GM19438 (cell line): ENCODE results near the gene PAFAH2.

Experiments used
- ATAC-seq: cut with Tn5 transposase; IDR thresholded peaks from one replicate; pipeline ENCODE4 v1.9.1; 2021; ENCODE audit warnings: low read depth; ENCODE audit not compliant: unreplicated experiment

The PAFAH2 gene

DNA sequence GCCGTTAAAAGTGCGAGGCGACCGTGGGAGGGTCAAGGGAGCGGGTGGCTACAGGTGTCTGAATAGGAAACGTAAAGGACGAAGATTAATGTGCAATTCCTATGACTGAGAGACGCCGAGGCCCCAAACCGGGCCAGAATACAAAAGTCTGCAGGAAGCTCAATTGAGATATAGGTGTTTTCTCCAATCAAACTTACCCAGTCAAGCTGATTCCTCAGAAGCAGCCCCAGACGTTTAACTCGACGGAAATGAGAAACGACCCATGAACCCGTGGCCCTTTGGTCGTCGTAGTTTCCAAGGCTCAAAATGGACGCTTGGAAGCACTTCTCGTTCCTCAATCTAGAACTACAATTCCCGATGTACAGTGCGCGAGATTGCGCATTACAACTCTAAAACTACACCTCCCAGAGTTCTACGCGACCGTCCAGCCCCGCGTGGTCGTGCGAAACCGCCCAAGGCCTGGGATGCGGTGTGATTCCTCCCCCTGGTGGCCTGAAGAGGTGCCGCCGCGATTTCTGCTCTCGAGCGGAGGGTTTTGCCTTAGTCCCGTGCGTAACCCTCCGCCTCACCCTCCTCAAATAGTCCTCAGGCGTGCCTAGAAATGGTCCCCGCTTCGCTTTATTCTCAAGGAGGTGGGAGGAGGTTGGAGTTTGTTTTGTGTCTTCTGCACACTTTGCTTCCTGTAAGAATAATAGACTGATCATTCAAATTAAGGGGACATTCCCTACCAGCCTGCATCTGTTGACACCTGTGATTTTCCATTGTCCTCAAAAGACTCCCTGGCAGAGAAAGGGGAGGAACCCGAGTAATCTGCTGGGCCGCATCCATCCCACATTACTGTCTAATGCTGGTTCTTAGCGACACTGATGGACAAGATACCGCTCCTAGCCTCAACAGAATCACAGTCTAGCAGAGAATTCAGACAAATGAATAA is at the start of gene PAFAH2:
TSS of gene PAFAH2 (minus strand) at position 236 of the 934 bp plus-strand sequence. CDS start 7,247 bp downstream, outside the sequence.
- ATAC-seq = peak; percentile 96

DNA sequence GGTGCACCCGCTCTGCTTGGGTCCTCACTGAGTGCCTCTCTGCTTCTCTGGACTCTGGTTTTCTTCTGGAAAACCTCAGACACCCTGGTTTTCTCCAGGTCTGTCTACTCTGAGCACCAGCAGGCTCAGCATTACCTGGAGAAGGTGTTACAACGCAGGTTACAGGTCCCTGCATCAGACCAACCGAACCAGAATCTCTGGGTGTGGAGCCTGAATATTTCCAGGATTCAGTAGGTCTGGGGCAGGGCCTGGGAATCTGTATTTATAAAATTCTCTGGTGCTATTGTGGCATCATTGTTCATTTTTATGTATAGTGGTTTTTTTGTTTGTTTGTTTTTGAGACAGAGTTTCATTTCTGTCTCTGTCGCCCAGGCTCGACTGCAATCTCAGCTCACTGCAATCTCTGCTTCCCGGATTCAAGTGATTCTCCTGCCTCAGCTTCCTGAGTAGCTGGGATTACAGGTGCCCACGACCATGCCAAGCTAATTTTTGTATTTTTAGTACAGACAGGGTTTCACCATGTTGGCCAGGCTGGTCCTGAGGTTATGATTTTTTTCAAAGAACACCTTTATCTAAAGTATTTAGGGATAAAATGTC is 49.5 kb upstream of the PAFAH2 start:
- ATAC-seq = no peak

DNA sequence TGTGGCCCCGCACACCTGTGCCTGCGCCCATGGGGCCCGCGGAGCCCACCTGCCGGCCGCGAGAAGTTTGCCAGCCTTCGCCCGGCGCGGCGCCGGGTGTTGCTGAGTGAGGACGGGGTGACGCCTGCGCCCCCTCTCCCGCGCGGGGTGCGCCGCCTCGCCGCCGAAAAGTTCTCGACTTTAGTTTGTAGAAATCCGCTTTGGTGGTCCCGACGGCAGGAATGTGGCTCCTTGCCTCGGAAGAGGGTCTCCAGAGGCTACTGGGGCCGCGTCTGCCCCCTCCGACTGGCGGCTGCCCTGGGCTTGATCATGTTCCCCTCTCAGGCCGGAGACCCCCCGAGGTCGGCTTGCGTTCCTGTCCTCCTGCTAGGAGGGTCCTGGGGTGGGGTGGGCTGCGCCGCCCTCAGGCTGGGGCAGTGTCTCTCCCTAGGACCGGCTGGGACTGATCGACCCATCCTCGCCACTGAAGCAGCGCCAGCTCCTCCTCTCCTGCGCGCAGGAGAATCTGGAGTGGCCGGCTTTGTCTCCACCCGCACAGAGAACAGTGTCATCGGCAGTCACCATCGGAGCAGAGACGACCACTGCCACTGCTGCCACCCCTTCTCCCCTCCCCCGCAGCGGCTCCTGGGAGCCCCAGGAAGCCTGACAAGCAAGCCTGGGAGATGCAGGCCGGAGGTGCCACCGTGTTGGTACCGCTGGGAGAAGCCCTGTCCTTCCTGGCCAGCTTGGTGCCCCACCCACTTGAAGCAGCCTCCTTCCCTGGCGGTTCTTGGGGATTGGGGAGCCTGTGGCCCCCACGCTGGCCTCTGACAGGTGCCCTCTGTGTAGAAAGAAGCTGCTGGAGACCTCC is 48.6 kb upstream of the PAFAH2 start:
- no peak for ATAC-seq

DNA sequence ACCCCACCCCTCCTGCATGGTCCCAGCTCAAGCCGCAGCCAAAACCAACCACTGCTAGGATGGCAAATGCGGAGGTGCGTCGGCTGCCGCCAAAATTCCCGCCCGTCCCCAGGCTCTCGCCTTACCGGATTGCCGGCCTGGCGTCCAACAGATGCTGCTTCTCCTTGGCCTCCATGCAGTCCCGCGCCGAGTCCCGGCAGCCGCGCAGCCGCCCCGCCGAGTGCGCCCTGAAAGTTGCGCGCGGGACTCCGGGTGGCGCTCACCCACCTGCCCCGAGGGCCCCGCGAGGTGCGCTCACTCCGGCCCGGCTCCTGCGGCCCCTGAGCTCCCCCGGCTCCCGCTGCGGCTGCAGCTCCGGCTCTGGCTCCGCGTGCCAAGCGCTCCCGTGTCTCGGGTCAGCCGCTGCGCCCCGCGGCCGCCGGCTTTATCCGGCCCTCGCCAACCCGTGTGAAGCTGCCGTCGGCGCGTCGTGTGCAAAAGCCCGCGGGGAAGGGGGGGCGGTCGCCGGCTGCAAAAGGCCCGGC is 47.9 kb upstream of the PAFAH2 start, which contains the start of gene SLC30A2:
TSS of gene SLC30A2 (minus strand) at position 397 of the 524 bp plus-strand sequence. CDS start at position 175, 222 bp downstream.
- no peak for ATAC-seq

DNA sequence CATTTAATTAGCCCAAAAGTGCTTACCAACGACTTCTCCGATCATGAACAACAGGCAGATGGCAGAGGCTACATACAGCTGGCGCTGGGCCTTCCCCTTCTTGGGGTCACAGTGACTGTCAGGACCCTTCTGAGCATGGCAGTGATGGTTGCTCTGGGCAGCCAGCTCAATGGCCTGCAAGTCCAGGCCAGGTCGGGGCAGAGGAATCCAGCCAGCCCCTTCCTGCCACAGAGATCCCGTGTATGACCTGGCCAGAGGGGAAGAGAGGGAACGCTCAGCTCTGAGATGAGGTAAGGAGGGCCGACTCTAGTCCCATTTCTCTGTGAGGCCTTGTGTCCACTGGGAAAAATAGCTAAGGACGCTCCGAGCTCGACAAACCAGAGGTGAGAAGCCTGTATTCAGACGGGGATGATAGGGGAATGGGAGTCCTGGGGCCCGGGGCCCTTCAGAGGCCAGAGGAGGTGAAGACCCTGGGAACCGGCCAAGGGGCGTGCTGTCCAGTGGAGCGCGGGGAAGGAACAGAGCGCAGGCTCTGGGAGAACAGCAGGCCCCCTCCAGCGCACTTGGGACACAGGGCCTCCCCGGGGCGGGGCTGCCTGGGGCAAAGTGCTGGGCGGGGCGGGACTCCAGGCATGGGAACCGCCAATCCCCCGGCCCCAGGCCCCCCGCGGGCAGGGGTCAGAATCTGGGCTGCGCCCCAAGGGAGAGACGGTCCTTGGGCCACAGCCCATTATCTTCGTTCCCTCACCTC is 47.3 kb upstream of the PAFAH2 start:
- no peak for ATAC-seq

DNA sequence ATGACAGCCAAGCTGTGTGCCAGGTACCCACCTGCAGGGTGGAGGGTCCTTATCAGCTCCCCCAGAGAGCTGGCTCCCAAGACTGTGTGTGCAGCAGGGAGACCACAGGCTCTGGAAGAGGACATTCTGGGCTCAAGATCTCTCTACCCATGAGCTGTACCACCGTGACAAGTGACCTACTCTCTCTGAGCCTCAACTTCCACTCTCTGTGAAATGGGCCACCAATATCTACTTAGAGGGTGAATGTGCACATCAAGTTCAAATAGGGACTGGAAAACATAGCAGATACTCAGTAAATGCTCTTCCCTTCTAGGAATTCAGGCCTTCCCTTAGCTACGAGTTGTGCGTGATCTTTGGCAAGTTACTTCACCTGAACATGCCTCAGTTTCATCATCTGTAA is 46.6 kb upstream of the PAFAH2 start:
- no peak for ATAC-seq

DNA sequence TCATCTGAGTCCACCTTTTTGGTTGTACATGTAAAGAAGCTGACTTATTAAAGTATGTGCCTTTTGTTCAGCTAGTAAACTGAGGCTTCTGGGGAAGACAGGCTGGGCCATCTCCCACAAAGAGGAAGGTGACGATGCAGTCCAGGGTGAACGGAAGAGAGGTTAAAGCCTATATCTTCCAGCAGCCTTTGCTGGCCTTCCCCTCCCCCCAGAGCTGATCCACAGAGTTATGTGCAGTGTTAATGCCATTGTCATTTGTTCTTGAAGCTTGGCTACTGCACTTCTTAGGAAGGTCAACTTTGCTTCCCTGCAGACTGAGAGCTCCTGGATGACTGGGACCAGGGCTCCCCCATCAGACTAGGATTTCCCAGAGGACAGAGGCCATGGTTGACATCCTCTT is 45.9 kb upstream of the PAFAH2 start:
- ATAC-seq = no peak

DNA sequence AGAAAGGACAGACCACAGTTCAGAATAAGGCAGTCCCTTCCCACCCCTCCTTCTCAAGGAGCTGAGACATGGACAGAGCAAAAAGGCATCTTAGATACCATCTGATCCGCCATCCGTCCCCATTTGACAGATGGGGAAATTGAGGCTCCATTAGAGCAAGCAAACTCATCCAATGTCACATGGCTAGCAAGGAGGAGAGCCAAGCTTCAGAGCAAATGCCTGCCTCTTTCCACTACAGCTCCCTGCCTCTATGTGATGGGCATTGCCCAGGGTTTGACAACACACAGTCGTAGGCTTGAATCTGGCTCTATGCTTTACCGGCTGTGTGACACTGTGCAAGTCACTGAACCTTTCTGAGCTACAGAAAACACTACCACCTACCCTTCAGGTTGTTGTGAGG is 44.1 kb upstream of the PAFAH2 start:
- ATAC-seq = no peak

DNA sequence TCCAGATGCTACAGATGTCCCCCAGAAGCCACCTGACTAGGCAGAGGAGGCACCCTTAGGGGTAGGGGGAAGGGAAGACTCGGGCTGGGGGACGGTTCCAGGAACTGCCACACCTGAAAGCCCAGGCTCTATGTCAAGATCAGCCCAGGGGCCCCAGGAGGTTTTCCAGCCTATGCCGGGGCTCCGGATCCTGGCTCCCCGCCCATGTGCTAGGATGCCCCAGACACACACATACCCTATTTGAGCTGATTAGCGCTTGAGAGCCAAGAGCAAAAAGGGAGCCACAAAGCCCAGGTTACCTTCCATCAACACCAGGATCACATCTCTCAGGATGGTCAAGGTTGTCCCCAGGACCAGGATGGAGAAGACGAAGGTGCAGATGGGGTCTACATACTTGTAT is 43.5 kb upstream of the PAFAH2 start:
- ATAC-seq = no peak

DNA sequence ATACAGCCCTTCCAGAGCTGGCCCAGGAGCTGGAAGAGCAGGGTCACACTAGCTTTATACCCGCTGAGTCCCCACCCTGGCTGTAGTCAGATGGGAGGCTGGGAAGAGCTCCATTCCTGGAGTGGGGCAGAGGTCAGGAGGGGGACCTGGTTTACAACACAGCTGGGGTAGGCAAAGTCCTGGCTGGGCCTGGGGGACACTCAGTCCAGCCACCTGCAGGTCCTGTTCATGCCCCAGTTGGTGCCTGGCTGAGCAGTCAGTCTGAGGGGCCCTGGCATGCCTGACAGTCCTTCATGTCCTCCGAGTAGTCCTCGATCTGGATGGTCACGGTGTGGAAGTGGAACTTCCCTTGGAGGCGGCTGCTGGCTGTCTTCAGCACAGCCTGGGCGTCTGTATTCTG is 41.0 kb upstream of the PAFAH2 start:
- ATAC-seq = no peak

DNA sequence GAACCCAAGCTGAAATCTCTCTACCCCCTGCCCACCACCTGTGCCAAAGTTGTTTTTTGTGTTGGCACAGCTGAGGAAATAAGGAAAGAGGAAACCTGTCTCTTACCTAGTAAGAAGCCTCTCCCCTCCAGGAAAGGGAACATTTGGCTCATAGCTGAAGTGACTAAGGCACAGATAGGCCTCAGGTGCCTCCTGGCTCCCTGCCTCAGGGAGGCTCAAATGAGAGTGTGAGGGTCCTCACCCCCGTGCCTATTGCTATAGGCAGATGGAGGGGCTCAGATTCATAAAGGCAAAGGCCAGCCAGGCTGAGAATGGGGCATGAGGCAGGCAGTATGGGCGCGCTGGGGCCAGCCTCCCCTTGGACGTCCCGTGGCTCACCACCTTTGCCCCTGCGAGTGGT is 40.6 kb upstream of the PAFAH2 start:
- no peak for ATAC-seq

DNA sequence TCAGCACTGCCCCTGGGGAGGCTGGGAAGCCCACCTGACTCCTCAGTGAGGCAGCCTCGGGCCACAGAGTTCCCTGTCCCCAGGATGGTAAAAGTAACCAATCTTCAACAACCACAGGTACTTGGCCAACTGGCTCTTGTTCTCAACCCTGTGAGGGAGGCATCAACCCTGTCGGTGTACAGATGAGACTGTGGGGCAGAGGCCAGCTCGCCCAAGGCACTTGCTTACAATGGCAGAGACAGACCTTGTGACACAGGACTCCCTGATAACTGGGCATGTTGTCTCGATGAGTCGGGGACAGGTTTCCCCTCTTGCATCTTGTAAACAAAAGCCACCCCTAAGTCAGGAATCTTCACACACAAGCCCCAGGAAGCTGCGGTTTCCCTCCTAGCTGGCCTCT is 40.0 kb upstream of the PAFAH2 start:
- no peak for ATAC-seq

DNA sequence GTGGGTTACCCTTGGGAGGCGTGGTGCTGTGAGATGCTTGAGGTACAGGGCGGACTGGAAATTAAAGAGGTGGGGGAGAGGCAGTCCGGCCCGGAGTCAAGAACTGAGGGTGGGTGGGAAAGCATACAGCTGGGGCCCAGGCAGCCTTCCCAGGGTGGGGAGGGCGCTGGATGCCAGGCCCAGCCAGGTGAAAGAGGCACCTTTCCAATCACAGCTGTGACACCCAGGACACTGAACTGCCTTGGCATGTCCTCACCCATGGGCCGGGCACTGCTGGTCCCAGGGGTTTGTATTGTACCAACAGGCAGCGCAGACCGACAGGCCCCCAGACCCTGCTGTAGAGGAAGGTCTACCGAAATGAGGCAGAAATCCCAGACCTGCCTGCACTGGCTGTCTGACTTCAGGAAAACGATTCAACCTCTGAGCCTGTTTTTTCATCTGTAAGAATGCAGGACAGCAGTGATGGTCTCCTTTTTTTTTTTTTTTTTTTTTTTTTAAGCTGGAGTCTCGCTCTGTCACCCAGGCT is 39.0 kb upstream of the PAFAH2 start:
- no peak for ATAC-seq

DNA sequence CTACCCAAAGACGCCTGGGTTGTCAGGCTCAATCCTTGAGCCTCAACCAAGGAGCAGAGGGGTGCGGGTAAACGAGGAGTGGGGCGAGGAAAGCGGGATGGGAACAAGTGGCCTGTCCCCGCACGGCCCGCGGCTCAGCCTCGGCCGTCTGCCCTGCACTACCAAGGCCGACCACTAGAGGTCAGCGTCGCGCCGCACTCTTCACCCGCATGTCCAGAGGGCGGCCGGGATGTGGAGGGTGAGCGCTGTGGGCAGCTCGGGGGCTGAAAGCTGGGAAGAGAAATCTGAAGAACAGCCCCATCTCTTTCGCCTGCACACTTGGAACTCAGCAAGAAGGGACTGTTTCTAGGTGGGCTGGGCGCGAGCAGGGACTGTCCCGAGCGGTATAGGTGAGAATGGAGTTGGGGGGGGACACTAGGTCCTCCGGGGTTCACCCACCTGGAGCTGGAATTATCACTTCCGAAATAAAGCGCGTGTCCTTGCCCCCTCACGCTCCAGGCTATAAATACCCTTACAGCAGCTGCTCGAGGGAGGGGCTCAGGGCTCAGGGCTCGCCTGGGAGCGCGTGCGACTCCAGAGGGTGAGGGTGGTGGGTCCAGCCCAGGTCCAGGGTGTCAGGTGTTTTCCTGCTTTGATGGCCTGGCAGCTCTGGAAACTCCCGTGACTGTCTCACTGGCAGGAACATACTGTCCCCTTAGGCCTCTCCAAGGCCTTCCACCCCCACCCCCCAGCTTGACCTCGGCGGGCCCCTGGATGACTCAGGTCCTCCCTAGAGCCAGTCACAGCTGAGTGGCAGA is 38.3 kb upstream of the PAFAH2 start:
- peak; percentile 73 for ATAC-seq

DNA sequence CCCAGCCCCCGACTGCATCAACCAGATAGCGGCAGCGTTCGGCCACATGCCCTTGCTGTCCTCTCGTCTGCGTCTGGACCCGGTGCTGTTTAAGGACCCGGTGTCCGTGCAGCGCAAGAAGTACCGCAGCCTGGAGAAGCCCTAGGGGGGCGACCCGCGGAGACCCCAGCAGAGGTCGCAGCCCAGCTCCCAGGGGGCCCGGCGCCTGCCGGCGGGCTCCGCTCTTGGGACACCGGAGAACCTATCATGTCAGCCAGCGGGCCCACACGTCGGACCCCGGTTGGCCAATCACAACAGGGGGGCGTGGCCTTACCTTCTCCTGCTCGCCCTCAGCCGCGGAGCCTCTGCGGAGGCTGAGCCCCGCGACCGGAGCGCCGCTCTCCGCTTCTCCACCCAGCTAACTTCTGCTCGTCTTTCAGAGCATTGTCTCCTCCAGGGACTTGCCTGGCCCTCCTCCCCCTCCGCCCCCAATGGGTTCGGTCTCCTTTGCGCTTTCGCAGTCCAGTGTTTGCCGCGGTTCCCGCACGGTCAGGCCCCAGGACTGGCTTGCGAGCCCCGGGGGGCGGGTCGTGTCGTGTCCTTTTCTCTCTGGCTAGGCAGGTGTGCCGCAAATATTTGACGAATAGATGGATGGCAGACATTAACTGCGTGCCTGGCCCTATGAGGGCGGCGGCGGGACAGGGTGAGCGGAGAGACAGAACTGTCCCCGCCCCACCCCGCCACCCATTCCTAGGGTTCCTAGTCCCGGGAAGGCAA is 37.5 kb upstream of the PAFAH2 start:
- peak; percentile 90 for ATAC-seq

DNA sequence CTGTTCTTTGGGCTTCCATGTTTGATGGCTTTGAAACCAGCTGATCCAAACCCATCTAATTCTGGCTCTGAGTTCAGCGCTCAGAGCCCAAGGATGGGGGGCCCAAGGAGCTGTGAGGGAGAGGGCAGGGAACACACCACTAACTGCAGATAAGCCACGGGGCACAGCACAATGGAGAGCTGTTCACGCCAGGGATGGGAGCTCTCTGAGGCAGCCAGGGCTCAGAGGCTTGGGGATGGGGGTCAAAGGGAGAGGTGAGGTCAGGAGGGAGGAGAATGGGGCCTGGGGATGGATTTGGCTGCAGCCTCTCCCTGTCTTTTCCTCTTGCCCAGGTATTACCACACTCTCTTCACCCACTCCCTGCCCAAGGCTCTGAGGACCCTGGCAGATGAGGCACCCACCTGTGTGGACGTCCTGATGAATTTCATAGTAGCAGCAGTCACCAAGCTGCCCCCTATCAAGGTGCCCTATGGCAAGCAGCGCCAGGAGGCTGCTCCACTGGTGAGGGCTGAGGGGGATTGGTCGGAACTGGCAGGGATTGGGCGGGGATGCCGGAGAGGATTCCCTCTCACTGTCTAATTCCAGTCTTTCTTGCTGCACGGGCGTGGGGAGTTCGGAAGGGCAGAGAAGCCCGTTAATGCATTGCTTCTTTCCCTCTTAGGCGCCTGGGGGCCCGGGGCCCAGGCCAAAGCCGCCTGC is 36.8 kb upstream of the PAFAH2 start:
- ATAC-seq = no peak

DNA sequence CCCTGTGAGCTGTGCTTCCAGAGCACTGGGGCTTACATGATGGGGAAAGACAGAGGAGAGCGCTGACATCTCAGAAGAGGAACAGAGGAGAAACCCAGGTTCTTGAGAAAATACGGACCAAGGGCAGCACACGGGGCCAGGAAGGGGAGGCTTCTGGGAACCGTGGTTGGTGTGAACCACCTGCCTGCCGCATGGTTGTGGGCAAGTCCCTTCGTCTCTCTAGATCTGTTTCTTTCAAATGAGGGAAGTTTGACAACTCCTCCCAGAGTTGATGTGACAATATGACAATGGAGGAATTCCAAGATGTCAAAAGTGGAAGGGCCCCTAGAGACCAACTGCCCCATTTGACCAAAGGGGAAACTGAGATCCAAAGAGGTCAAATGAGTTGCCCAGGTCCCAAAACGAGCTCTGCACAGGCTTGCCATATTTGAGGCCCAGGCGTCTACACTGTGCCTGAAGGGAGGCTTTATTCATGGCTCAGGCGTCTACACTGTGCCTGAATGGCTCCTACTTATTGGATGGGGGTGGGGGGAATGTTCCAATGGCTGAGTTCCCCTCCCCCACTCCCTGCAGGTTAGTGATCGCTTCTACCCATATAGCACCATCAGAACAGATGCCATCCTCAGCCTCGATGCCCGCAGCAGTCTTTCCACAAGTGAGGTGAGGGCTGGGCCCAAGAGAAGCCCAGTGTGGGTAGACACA is 34.9 kb upstream of the PAFAH2 start:
- no peak for ATAC-seq
